Activated CD4-positive, alpha-beta T cell treated with anti-CD3 and anti-CD28 coated beads, Interleukin-2, amount 50 U/mL, for 4 hours (primary cell): ENCODE results near the gene DNAJC5.
"Not testable (repeated sequence)": the region's sequence is repeated elsewhere in the genome, so short reads cannot be mapped to it uniquely, and the experiment has no call there.

Experiments
- DNase-seq, 2 experiments: peaks; one replicate each; pipeline ENCODE4 v3.0.0-alpha.2; 2020

The DNAJC5 gene

DNA sequence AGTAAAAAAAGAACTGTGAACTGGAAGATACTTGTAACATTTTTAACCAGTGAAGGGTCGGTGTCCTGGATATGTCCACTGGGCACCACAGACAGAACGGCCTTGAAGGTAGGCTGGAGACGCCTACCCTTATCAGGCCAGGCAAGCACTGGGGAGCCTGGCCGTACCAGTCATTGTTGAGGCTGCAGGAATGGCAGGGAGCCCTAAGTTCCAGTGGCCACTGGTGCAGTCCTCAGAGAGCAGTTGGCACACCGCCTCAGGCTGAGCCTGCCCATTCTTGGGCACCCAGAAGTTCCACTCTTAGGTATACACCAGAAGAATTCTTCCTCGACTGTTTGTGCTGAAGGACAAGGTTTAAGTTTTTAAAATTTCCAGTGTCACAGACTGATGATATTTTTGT is 20.5 kb downstream of the DNAJC5 start:
- no peak for DNase-seq

DNA sequence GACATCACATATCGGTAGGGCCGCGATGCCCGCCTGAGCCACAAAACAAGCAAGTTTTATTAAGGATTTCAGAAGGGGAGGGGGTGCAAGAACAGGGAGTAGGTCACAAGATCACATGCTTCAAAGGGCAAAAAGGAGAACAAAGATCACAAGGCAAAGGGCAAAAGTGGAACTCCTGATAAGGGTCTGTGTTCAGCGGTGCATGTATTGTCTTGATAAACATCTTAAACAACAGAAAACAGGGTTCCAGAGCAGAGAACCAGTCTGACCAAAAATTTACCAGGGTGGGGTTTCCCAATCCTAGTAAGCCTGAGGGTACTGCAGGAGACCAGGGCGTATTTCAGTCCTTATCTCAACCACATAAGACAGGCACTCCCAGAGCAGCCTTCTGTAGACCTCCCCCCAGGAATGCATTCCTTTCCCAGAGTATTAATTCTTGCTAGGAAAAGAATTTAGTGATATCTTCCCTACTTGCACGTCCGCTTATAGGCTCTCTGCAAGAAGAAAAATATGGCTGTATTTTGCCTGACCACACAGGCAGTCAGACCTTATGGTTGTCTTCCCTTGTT is 21.5 kb downstream of the DNAJC5 start:
- DNase-seq = not testable (repeated sequence)

DNA sequence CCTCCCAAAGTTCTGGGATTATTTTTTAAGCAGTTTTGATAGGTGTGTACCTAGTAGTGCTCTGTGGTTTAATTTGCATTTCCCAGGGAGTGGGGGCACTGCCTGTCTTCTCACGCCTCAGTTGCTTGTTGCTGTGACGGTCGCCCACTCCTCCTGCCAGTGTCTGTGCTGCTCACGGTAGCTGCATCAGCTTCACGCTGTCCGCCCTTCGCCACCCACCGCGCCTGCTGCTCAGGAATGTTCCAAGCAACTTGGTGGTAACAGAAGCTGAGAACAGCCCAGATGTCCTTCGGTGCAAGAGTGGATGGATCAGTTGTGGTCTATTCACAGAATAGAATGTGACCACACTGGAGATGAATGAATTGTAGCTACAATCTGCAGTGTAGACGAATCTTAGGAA is 22.9 kb downstream of the DNAJC5 start:
- no peak for DNase-seq

DNA sequence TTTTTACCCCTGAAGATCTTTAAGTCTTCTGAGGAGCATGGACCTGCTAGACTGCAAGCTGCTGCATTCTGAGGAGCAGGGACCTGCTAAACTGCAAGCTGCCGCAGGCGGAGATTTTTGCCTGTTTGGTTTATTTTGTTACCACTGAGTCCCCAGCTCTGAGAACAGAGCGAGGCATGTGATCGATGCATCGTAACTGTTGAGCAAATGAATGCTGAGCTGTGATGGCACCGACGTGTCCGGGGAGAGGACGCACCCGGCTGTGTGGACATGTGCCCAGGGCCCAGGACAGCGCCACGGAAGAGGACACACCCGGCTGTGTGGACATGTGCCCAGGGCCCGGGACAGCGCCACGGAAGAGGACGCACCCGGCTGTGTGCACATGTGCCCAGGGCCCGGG is 24.2 kb downstream of the DNAJC5 start:
- DNase-seq = no peak

DNA sequence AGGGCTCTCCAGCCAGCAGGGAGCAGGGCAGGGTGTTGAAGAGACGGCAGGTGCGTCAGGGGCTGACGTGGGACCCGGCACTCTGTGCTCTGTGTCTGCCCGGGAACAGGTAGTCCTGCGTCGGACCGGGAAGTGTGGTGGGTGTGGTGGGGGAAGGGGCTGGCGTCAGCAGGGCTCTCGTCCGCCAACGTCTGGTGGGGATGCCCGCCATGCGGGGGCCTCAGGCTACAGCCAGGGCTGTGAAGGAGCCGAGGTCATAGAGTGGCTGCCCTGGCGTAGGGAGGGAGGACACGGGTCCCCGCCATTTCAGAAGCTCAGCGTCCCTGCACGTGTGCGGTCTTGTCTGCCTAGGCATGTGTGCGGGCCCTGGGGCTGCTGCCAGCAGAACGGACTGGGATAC is 25.3 kb downstream of the DNAJC5 start:
- no peak for DNase-seq

DNA sequence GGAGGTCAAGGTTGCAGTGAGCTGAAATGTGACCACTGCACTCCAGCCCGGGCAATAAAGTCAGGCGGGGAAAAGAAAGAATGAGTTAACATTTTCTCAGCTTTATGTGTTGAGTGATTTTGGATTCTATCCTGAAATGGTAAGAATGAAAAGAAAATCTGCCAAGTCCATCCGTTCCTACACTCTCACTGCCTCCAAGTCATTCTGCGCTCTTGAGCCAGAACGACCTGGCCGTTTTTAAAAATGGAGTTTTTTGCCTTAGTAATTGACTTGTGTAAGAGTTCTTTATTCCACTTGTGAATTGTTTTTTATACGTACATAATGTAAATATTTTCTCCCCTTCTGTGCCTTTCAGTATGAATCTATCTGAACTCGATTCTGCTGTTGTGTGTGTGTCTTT is 28.7 kb downstream of the DNAJC5 start:
- no peak for DNase-seq

DNA sequence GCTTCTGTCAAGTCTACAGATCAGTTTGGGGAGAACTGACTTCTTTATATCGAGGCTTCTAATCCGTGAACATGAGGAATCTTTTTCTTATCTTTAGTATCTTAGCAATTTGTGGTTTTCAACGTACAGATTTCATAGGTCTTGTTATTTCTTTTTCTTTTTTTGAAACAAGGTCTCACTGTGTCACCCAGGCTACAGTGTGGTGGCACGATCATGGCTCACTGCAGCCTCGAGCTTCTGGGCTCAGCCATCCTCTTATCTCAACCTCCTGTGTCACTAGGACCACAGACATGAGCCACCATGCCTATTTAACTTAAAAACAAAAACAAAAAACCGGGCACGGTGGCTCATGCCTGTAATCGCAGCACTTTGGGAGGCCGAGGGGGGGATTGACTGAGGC is 29.3 kb downstream of the DNAJC5 start:
- DNase-seq = no peak

DNA sequence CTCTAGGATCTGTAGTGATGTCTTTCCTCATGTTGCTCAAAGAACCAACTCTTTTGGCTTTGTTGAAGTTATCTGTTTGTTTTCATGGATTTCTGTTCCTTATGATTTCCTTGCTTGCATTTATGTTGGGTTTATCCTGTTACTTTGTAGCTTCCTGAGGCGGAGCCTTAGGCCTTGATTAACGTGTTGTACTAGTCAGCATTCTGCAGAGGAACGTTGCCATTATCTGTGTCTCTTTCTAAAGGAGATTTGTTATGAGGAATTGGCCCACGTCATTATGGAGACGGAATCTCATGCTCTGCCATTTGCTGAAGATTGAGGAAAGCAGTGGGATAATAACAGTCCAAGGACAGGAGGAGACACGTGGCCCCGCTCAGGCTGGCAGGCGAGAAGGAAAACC is 31.4 kb downstream of the DNAJC5 start:
- no peak for DNase-seq

DNA sequence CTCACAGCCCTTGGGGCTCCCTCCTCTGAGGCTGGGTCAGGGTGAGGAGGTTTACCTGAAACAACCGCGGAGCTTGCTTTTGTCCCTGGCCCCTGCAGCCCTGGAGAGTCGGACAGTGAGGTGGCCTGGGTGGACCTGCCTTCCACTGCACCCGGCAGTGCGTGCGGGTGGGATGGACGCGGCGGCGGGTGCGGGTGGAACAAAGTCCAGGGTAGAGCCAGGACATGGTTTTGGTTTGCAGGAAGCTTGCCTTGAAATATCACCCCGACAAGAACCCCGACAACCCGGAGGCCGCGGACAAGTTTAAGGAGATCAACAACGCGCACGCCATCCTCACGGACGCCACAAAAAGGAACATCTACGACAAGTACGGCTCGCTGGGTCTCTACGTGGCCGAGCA is 34.1 kb downstream of the DNAJC5 start:
- DNase-seq = no peak

DNA sequence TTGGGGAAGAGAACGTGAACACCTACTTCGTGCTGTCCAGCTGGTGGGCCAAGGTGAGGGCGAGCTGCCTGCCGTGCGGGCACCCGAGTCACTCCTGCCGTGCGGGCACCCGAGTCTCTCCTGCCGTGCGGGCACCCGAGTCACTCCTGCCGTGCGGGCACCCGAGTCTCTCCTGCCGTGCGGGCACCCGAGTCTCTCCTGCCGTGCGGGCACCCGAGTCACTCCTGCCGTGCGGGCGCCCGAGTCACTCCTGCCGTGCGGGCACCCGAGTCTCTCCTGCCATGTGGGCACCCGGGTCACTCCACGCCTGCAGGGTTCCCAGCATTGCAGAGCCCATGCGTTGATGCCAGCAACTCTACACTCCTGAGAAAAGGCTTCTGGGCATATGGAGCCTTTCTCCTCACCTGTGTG is 34.6 kb downstream of the DNAJC5 start:
- not testable (repeated sequence) for DNase-seq

DNA sequence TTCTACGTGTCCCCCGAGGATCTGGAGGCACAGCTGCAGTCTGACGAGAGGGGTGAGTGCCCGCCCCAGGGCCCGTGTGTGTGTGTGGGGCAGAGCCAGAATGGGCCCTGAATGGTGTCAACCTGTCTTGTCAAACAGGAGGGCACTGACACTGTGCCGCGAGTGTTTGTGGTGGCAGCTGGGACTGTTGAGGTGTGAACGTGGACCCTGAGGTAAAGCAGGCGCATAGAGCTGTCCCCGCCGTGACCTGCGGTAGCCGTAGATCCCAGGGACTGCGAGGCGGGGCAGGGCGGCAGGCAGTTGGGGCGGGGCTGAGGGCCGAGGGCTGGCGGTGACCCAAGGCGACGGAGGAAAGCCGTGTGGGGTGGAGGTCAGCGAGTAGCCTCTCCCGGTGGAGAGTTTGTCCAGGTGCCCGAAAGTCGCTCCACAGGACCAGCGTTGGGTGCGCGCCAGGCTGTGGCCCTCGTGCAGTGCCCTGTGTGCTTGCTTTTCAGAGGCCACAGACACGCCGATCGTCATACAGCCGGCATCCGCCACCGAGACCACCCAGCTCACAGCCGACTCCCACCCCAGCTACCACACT is 36.1 kb downstream of the DNAJC5 start:
- no peak for DNase-seq

DNA sequence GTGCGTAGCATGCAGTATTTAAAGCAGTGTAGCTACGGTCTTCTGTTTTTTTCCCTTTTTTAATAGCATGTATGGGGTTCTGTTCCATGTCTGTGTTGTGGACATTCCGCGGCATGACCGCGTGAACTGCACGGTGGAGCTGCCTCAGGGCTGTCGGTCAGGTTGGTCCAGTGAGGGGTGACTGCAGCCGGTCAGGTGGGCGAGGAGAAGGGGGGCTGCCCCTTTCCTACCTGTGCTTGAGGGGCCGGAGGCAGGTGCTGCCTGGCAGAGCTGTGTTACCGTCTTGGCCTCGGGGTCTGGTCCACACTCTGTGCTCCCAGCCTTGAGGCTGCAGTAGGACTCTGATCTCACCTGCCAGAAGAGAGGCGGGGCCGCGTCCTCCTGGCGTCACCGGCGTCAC is 36.8 kb downstream of the DNAJC5 start:
- no peak for DNase-seq

DNA sequence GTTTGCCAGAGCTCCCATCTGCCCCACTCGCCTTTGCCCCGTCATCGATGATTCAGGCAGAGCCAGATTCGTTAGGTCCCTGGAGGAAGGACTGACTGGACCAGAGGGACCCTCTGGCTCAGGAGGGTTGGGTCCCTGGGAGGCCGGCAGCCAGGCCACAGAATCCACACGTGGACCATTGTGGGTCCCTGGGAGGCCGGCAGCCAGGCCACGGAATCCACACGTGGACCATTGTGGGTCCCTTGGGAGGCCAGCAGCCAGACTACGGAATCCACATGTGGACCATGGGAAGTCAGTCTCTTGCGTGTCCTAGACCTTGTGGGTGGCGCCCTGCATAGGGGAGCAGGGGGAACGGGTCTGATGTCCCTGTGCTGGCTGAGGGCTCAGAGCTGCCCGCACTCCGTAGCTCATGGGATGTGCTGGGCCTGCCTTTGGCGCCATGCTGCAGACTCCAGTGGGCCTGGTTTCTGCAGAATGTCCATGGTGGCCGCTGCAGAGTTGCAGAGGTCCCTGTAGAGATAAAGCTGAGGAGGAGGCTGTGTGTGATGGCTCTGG is 37.8 kb downstream of the DNAJC5 start:
- DNase-seq = no peak

DNA sequence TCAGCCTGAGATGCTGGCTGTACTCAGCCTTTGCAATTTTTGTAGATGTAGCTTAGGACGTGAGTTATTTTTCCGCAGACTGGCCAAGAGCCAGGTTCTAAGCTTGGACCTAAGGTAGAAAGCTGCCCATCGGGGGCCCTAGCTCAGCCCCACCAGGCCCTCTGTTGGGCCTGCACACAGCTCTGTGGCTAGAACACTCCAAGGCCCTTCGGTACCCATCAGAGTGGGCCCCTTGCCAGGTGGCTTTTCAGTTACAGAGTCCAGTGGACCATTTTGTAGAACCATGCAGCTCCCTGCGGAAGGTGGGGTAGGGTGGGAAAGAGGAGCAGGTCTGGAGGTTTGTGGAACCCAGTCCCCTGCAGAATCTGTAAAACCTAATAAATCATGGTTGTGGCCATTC is 38.7 kb downstream of the DNAJC5 start:
- no peak for DNase-seq

DNA sequence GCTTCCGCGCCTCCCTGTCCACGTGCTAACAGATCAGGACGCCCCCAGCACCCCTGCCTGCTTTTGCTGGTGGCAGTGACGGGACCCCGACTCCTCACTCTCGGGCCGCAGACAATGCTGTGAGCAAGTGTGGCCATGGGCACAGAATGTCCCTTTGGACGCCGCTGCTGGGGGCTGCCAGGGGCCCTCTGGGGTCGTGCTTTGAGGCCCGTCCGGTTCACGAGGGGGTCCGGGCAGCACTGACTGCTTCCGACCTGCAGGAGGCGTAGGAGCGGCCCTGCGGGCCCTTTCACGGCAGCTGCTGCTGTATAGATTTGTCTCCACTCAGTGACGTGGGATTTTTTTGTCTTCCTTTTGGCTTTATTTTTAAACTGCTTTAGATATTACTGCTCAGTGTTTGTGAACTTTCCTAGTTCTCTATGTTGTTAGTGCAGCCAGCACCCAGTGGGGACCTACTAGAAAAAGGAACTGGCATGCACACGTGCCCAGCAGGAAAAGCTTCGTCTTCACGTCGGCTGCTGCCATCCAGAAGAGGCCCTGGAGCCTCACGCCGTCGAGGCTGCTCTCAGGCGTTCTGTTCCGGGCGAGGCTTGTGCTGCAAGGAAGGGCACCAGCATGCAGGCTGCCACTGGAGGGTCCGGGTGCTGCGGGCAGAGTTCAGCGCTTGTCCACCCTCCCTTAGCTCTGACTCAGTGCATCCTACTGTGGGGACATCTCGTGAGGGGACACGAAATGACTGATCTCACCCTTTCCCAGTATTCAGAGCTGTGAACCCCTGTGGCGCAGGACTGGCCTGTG is 39.5 kb downstream of the DNAJC5 start:
- no peak for DNase-seq

DNA sequence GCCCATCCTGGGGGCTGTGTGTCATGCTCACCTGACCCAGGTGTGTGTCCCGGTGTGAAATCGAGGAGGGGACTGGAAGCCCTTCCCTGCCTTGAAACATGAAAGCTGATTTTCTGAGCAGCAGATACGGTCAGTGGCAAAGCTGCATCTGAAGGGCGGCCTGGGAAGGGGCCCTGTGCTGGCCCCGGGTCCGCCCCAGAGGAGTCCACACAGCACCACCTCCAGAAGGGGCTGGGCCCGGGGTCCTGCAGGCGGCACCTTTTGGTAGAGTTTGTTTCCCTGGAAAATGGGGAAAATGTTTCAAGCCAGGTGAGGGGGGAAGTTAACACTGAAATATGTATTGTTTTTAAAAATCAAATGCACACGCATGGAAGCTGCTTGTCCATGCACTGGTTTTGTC is 40.5 kb downstream of the DNAJC5 start:
- no peak for DNase-seq

DNA sequence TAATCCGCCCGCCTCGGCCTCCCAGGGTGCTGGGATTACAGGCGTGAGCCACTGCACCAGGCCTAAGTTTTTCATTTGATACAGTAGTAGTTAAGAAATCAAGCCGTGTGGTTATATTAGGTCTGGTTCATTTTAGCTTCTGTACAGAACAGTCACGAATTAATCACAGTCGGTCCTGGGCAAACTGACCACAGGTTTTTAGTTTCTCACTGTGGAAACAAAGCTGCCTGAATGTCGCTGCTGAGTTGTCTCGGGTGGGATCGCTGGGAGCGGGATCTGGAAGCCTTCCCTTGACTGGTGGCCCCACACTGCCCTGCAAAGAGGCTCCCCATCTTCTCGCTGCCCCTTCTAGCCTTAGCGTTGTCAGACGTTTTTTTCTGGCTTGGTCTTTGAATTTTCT is 42.7 kb downstream of the DNAJC5 start:
- DNase-seq = no peak

DNA sequence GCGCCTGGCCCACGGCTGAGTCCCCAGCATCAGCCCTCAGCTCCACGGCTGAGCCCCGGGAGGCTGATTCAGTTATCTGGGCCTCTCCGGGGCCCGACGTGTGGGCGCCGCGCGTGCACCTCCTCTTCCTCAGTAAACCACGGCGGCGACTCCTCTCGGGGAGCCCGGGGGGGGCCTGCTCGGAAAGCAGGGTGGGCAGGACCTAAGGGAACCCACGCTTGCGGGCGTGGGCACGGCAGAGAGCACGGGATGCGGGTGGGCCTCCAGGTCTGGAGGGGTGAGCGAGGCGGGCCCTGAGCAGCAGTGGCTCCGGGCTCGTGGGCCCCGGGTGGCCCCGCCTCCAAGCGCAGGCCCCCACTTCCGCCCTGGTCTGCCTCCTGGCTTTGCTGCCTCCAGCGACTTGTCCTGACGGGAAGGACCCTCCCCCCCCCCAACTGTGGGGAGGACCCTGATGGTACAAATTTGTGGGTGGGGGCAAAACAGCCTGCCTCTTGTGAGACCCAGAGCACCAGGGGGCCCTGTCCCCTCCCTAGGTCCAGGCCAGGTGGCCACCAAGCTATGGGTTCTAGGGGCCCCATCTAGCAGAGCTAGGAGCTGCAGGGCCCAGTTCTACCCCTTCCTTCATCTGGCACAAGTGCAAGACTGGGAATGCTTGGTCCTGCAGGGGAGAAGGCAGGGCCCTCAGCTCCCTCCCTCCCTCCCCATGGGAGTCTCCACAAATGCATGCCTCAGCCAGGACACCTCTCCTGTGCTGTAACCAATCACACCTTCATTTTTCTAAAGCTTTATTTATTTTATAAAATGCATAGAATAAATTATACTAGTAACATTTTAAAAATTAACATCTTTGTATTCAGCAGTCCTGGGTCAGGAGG is 44.4 kb downstream of the DNAJC5 start:
- DNase-seq = no peak

DNA sequence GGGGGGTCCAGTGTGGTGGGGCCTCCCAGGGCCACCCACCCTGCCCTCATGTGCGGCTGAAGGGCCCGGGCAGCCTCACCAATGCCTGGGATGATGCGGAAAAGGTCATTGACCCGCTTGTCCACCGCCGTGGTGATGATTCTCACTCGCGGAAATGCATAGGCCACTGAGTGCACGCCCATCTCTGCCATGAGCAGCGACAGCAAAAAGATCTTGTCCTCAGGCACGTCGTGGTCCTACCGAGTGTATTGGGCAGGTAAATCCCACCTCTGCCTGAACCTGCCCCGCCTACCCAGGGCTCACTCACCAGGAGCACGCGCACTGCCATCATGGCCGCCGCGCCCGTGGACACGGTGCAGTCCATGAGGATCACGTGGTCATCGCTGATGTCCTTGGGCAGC is 45.1 kb downstream of the DNAJC5 start:
- no peak for DNase-seq

DNA sequence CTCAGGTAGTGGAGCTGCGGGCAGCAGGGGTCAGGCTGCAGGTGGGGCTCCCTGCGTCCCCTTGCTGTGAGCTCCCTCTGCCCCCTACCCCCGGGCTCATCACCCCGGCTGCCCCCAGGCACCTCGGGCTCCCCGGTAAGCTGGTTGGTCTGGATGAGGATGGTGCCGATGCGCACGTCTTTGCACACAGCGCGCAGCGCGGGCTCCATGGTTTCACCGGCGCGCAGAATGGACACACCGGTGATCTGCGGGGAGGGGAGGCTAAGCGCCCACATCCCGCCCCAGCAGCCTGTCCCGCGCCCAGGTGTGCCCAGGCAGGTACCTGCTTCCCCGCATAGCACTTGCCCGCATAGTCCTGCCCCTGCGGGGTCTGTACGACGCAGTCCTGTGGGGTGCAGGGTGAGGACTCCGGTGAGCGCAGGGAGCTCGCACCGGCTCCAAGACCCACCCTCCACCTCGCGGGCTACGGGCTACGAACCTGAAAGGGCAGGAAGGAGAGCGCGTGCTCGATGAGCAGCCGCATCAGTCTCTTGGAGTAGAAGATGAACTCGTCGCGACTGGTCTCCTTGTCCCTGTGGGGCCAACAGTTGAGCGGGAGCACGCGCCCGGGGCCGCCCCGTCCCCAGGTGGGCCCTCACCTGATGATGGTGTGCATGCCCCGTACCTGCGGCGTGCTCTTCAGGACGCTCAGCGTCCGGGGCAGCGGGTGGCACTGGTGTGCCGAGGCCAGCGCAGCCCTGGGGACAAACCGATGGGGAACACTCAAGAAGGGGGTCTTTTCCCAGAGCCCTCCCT is 45.7 kb downstream of the DNAJC5 start:
- DNase-seq = no peak

DNA sequence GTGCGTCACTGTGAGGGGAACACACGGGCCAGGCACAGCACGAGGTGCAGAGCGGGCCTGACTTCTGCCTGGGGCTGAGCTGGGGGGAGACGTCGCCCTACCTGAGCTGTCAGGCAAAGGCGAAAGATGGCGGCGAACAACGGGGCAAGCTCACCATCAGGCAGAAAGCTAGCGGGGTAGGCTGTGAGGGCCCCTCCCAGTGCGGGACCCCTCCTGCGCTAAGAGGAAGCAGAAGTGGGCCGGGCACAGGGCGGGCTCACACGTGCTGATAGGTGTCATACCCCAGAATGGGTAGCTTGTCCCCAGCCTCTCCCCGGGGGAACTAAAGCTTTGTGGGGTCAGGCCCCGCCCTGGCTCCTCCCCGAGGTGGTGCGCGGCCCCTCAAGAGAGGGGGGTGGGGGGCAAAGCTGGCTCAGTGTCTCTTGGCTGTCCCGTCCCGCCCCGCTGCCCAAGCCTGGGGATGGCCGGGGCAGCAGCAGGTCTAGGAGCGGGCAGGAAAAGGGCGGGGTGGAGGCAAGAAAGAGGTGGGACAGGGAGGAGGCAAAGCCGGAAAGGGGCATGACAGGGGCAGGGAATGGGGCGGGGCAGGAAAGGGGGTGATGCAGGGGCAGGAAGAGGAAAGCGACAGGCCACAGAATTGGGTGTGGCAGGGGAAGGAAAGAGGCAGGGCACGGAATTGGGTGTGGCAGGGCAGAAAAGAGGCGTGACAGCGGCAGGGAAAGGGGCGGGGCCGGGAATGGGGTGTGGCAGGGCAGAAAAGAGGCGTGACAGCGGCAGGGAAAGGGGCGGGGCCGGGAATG is 46.6 kb downstream of the DNAJC5 start:
- peak; percentile 43 for DNase-seq
